ENCODE data around the gene HMGB1.

Gene HMGB1

DNA sequence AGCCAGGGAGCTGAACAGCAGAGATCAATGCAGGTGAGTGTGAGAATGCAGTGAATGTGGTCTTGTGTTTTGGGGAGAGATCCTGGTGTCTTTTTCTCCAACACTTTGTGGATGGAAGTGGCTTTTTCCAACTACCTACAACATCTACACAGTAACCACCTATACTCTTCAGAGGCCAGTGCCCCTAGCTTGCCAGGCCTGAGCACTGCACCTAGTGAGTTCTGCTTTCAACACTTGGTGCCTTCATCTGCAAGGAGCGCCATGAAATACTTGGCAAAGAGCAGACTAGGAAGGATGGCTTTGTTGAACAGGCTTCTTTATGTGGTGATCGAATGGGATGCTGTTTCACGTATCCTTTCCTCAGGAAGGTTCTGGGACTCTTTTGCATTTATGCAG, 21.3 kb upstream of the HMGB1 start:
- Histone ChIP-seq H3K36me3 (no peaks in the 10 kb centered on the region), H3K4me1 (no peaks in the 10 kb centered on the region), H3K4me3 (no peak overlapping the region), H3K27ac (no peak overlapping the region), H3K9me3 (no peaks in the 10 kb centered on the region), H3K27me3 (no peaks in the 10 kb centered on the region)
- TF ChIP-seq, protein P1, sequence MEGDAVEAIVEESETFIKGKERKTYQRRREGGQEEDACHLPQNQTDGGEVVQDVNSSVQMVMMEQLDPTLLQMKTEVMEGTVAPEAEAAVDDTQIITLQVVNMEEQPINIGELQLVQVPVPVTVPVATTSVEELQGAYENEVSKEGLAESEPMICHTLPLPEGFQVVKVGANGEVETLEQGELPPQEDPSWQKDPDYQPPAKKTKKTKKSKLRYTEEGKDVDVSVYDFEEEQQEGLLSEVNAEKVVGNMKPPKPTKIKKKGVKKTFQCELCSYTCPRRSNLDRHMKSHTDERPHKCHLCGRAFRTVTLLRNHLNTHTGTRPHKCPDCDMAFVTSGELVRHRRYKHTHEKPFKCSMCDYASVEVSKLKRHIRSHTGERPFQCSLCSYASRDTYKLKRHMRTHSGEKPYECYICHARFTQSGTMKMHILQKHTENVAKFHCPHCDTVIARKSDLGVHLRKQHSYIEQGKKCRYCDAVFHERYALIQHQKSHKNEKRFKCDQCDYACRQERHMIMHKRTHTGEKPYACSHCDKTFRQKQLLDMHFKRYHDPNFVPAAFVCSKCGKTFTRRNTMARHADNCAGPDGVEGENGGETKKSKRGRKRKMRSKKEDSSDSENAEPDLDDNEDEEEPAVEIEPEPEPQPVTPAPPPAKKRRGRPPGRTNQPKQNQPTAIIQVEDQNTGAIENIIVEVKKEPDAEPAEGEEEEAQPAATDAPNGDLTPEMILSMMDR (IDR thresholded peaks at IDR 0.05), result no peak
- no peak for DNase-seq
- intact Hi-C loops (cut with DNase I; ENCODE audit: low total_unique reads), result no loop called here

DNA sequence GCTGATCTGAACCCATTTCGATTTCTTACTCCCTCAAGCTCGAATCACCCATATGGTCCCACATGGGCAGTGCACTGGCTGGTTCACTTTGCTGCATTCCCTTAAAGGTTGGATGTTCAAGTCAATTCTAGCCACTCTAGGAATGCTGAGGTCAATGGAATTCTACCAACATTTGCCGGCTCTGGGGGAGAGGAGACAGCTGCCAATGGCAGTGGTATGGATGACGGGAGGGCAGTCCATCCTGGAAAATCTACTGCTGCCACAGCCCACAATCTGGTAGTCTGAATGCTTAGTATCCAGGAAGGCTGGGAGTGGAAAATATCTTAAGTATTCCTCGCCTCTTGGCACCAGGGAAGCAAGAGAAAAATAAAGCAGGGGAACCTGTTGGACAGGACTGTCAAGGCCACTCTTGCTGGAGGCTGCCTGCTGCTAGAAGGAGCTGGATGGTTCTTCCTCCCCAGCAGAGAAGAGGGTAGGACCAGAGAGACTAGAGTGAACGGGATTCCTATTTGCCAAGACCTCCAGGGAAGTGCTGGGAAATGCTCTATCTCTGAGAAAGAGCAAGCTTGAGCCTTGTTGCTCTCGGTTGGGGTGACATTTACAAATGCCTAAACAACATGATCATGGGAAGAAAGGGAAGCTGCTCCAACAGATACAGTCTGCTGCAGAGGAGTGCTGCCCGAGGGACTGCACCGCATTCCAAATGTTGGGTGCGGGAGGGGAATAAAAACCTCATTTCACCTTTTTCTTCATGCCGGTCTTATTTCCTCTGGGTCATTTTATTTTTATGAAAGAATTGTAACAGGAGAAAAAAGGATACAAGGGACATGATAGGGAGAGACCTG, 20.7 kb upstream of the HMGB1 start:
- TF ChIP-seq, protein P1 (IDR thresholded peaks at IDR 0.05), result no peak
- no peaks in the 10 kb centered on the region for H3K27me3 ChIP-seq
- DNase-seq, result no peak
- H3K4me3 ChIP-seq, result no peak overlapping the region
- no peaks in the 10 kb centered on the region for H3K9me3 ChIP-seq
- intact Hi-C loops (cut with DNase I; ENCODE audit: low total_unique reads), result no loop called here
- no peaks in the 10 kb centered on the region for H3K36me3 ChIP-seq
- no peaks in the 10 kb centered on the region for H3K4me1 ChIP-seq
- H3K27ac ChIP-seq, result no peak overlapping the region

DNA sequence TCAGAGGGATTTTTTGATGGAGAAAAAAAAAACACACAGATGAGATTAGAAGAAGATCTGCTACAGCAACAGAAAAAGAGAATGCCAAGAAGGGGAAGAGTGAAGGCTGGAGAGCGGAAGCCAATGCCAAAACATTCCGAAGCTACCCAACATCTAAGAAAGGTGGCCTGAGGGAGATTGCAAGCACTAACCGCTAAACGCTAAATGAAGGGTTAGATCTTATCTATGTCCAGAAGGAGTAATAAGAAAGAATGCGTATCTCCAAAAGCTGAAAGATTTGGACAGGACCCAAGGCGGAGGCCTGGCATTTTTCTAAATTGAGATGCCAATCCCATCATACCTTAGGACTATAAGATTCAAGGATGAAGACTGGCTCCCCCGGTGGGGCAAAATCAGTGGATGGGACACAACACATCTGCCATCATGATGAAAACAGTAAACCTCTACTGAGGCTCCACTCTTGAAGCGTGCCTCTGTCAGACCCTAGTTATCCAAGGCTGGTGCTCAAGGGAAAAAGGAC, 15.6 kb upstream of the HMGB1 start:
- Histone ChIP-seq H3K9me3 (no peaks in the 10 kb centered on the region), H3K27ac (no peak overlapping the region), H3K4me1 (no peaks in the 10 kb centered on the region), H3K36me3 (no peaks in the 10 kb centered on the region), H3K4me3 (no peak overlapping the region), H3K27me3 (no peaks in the 10 kb centered on the region)
- intact Hi-C loops (cut with DNase I; ENCODE audit: low total_unique reads), result no loop called here
- DNase-seq, result no peak
- TF ChIP-seq, protein P1 (IDR thresholded peaks at IDR 0.05), result no peak

DNA sequence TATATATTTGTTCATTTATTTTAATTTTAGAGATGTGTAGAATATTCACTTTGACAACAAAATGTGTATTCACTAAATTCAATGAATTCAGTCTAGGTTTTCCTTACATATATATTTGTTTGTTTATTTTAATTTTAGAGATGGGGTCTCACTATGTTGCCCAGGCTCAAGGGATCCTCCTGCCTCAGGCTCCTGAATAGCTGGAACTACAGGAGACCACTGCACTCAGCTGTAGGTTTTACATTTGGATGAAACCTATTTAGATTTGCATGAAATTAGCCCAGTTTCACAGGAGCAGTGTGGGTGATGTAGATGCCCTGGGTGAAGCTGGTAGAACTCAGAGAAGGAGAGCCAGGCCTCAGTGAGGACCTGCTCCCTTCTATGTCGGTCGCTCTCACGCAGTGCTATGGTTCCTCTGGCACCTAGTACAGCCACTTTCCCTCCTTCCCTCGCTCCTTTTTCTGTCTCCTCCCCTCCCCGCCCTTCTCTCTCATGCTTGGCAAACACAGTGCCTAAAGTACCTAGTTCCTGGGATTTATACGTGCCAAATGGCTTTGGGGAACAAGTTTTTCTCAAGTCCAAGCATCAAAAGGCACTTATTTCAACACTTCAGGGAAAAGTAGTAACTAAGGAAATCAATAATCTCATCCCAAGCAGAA, 14.7 kb upstream of the HMGB1 start:
- Histone ChIP-seq H3K36me3 (no peaks in the 10 kb centered on the region), H3K9me3 (no peaks in the 10 kb centered on the region), H3K27me3 (no peaks in the 10 kb centered on the region), H3K27ac (no peak overlapping the region), H3K4me3 (no peak overlapping the region), H3K4me1 (no peaks in the 10 kb centered on the region)
- no peak for DNase-seq
- intact Hi-C loops (cut with DNase I; ENCODE audit: low total_unique reads), result no loop called here
- TF ChIP-seq, protein P1 (IDR thresholded peaks at IDR 0.05), result no peak

DNA sequence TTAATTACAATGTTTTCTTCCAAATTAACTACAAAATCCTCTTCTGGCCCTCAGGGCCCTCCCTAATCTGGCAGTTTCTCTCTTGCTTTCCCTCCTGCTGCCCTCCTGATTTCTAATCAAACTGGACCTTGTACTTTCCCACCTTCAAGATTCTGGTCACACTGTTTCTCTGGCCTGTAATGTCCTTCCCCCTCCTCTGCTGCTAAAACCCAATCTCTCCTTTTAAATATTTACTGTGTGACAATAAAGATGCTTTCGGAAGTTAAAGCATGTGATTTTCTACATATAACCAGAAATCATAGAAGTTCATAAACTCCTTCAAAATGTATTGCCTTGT, 14.1 kb upstream of the HMGB1 start:
- TF ChIP-seq, protein P1 (IDR thresholded peaks at IDR 0.05), result no peak
- no peaks in the 10 kb centered on the region for H3K9me3 ChIP-seq
- H3K27ac ChIP-seq, result no peak overlapping the region
- intact Hi-C loops (cut with DNase I; ENCODE audit: low total_unique reads), result no loop called here
- H3K36me3 ChIP-seq, result no peaks in the 10 kb centered on the region
- no peaks in the 10 kb centered on the region for H3K27me3 ChIP-seq
- DNase-seq, result no peak
- H3K4me1 ChIP-seq, result no peaks in the 10 kb centered on the region
- no peak overlapping the region for H3K4me3 ChIP-seq
